ENCODE results near the gene CNN1. TPM values are rescaled to one million over a fixed set of nuclear protein-coding genes. Genes with fewer than 3 reads are reported as not detected.

CNN1 gene
- total and polyA plus RNA-seq, 2 of the 4 experiments (the other 2 are of a cell fraction): 102 to 196 TPM

DNA sequence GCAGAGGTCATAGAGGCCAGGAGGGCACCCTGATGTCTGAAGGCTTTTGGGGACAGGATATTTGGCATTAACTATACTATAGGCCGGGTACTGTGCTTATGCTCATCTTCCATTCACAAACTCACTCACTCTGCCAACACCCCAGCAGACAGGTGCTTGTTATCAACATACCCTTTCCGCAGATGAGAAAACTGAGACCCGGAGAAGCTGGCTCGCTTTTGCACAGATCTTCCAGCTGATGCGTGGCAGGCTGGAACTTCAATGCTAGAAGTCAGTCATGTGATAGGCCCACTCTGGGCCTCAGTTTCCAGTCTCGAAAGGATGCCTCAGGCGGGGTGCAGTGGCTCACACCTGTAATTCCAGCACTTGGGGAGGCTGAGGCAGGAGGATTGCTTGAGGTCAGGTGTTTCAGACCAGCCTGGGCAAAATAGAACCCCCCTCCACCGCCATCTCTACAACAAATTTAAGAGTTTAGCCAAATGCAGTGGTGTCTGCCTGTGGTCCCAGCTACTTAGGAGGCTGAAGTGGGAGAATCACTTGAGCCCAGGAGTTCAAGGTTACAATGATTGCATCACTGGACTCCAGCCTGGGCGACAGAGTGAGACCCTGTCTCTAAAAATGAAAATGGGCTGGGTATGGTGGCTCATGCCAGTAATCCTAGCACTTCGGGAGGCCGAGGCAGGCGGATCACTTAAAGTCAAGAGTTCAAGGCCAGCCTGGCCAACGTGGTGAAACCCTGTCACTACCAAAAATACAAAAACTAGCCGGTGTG lies 9.5 kb downstream of the CNN1 start:
- Histone ChIP-seq H3K79me1 (ENCODE audit: low read depth in 1 of 2, low read length in 2 of 2) (no peaks in the 10 kb centered on the region), H3K36me3 (ENCODE audit: control insufficient read depth, insufficient read depth, low read length) (peaks cover 42% of the 10 kb centered on the region), H2BK15ac (ENCODE audit: low read depth, low read length) (no peak overlapping the region), H3K18ac (ENCODE audit: low read depth, low read length) (no peak overlapping the region), H3K4ac (ENCODE audit: low read depth, low read length) (no peak overlapping the region), H3K23ac (ENCODE audit: low read depth, low read length) (no peak overlapping the region), H2AK9ac (replicated peaks; ENCODE audit: low read depth, low read length, poor library complexity) (no peak overlapping the region), H3K14ac (replicated peaks; ENCODE audit: low read depth, low read length) (no peak overlapping the region), H3K4me3 (ENCODE audit: insufficient read depth, low read depth, low read length) (no peak overlapping the region), H4K91ac (ENCODE audit: insufficient read depth, low read depth, low read length) (no peak overlapping the region), H3K9me1 (ENCODE audit: insufficient read depth, low read length) (no peaks in the 10 kb centered on the region), H3K27me3 (ENCODE audit: control insufficient read depth, insufficient read depth, low read length) (no peaks in the 10 kb centered on the region), H3K9me3 (ENCODE audit: control insufficient read depth, insufficient read depth, low read length) (no peaks in the 10 kb centered on the region), H3K27ac (ENCODE audit: insufficient read depth, low read length) (no peak overlapping the region), H2AFZ (replicated peaks; ENCODE audit: low read length, poor library complexity) (no peak overlapping the region), H3K4me2 (ENCODE audit: low read depth, low read length) (no peak overlapping the region), H3K4me1 (ENCODE audit: control insufficient read depth, insufficient read depth, low read length) (no peaks in the 10 kb centered on the region), H2BK120ac (ENCODE audit: low read depth, low read length) (no peak overlapping the region), H3K56ac (ENCODE audit: extremely low read depth, insufficient read depth, low read length) (no peak overlapping the region), H3K9ac (ENCODE audit: low read depth, low read length) (no peak overlapping the region), H4K8ac (ENCODE audit: low read depth in 2 of 2, low read length in 2 of 2) (no peak overlapping the region), H2BK5ac (ENCODE audit: low read depth, low read length, poor library complexity, severe bottlenecking) (no peak overlapping the region), H2BK20ac (ENCODE audit: low read depth, low read length) (no peak overlapping the region), H4K20me1 (ENCODE audit: insufficient read depth, low read length) (peaks cover 6% of the 10 kb centered on the region; the same call in 1 of the 2 replicates), H4K5ac (ENCODE audit: low read depth, low read length) (no peak overlapping the region), H2AK5ac (ENCODE audit: low read depth, low read length) (no peak overlapping the region)
- dilution Hi-C loops (cut with HindIII; ENCODE audit: low sequenced_read_pairs, unreplicated experiment): no loop called here
- intact Hi-C loops (cut with micrococcal nuclease): no loop called here
- no TSS peak for BruUV-seq (replicated peaks)
- DNase-seq: no peak
- in situ Hi-C loops (cut with MboI; ENCODE audit: low sequenced_read_pairs): no loop called here
- TF ChIP-seq CEBPB (IDR thresholded peaks at IDR 0.05; ENCODE audit: low read depth, low read length): no peak
- no peak for TF ChIP-seq RFX5 (IDR thresholded peaks at IDR 0.05; ENCODE audit: low read depth, low read length)
- TF ChIP-seq FOS (IDR thresholded peaks at IDR 0.05; ENCODE audit: low read depth, low read length): no peak
- TF ChIP-seq MAFK (IDR thresholded peaks at IDR 0.05; ENCODE audit: low read depth, low read length): no peak
- TF ChIP-seq ELK1 (IDR thresholded peaks at IDR 0.05; ENCODE audit: borderline replicate concordance, low read depth, low read length): no peak
- no peak for TF ChIP-seq RCOR1 (IDR thresholded peaks at IDR 0.05; ENCODE audit: insufficient replicate concordance, low read length)
- TF ChIP-seq USF2 (IDR thresholded peaks at IDR 0.05; ENCODE audit: low read depth, low read length): no peak
- TF ChIP-seq MAZ (IDR thresholded peaks at IDR 0.05; ENCODE audit: borderline replicate concordance, low read depth, low read length): no peak
- TF ChIP-seq SMC3 (IDR thresholded peaks at IDR 0.05; ENCODE audit: low read depth, low read length): no peak
- no peak for TF ChIP-seq POLR2A (IDR thresholded peaks at IDR 0.05; ENCODE audit: low read depth, low read length)
- TF ChIP-seq CHD1 (IDR thresholded peaks at IDR 0.05; ENCODE audit: low read depth, low read length): no peak
- CTCF ChIA-PET: no interaction called here
- WGBS, 2 experiments (ENCODE audit: extremely low coverage in 2 of 2, insufficient read length in 1 of 2): 94% methylated on average over 6 of the region's 14 CpGs; no CpG with 5 or more reads in 1 of the 2 experiments
- no peak for ATAC-seq (ENCODE audit: low read depth)
- POLR2A ChIA-PET (ENCODE audit: unreplicated experiment): no interaction called here

Measured in IMR-90 (cell line).